ENCODE data around the gene FHIT.
"Not testable (repeated sequence)": the region's sequence is repeated elsewhere in the genome, so short reads cannot be mapped to it uniquely, and the experiment has no call there.

FHIT gene

GRCh38 chr3:60909526-60909925, 341.7 kb downstream of the FHIT start:
- no peak for DNase-seq

- no peak for DNase-seq
Measured at GRCh38 chr3:60906283-60906682, 345.0 kb downstream of the FHIT start.

GRCh38 chr3:60898321-60898720, 352.9 kb downstream of the FHIT start:
- DNase-seq = no peak

- DNase-seq = no peak
Measured at GRCh38 chr3:60893946-60894345, 357.3 kb downstream of the FHIT start.

- DNase-seq = no peak
Measured at GRCh38 chr3:60890226-60890625, 361.0 kb downstream of the FHIT start.

GRCh38 chr3:60888952-60889351, 362.3 kb downstream of the FHIT start:
- not testable (repeated sequence) for DNase-seq

- no peak for DNase-seq
Measured at GRCh38 chr3:60887574-60887973, 363.7 kb downstream of the FHIT start.

- no peak for DNase-seq
Measured at GRCh38 chr3:60886518-60886917, 364.7 kb downstream of the FHIT start.

GRCh38 chr3:60884005-60884404, 367.2 kb downstream of the FHIT start:
- DNase-seq = no peak

GRCh38 chr3:60877188-60877587, 374.1 kb downstream of the FHIT start:
- DNase-seq = no peak

- DNase-seq = no peak
Measured at GRCh38 chr3:60870396-60870795, 380.9 kb downstream of the FHIT start.

GRCh38 chr3:60867200-60867599, 384.1 kb downstream of the FHIT start:
- DNase-seq = no peak

GRCh38 chr3:60856257-60857046, 394.8 kb downstream of the FHIT start:
- DNase-seq = no peak

GRCh38 chr3:60855250-60855649, 396.0 kb downstream of the FHIT start:
- no peak for DNase-seq

- DNase-seq = no peak
Measured at GRCh38 chr3:60854791-60855190, 396.5 kb downstream of the FHIT start.

GRCh38 chr3:60847791-60848190, 403.5 kb downstream of the FHIT start:
- DNase-seq = no peak

GRCh38 chr3:60844256-60844655, 407.0 kb downstream of the FHIT start:
- DNase-seq = no peak

- no peak for DNase-seq
Measured at GRCh38 chr3:60841355-60841754, 409.9 kb downstream of the FHIT start.

- no peak for DNase-seq
Measured at GRCh38 chr3:60839246-60839645, 412.0 kb downstream of the FHIT start.

GRCh38 chr3:60835796-60836195, 415.5 kb downstream of the FHIT start:
- no peak for DNase-seq

- no peak for DNase-seq
Measured at GRCh38 chr3:60829058-60829457, 422.2 kb downstream of the FHIT start.

- DNase-seq = no peak
Measured at GRCh38 chr3:60827666-60828065, 423.6 kb downstream of the FHIT start.

GRCh38 chr3:60826511-60826910, 424.7 kb downstream of the FHIT start:
- no peak for DNase-seq

GRCh38 chr3:60812502-60812901, 438.8 kb downstream of the FHIT start:
- DNase-seq = no peak

GRCh38 chr3:60810881-60811280, 440.4 kb downstream of the FHIT start:
- DNase-seq = no peak
